Astrocyte of the cerebellum (primary cell): ENCODE data around the gene ACAP1.
"Not testable (repeated sequence)": the region's sequence is repeated elsewhere in the genome, so short reads cannot be mapped to it uniquely, and the experiment has no call there.

Experiments used
- DNase-seq: peaks from one replicate; pipeline ENCODE4 v3.0.0-alpha.2; 2011; ENCODE audit warnings: low read depth
- H3K4me3 ChIP-seq: 2 replicates; pipeline ENCODE4 v1.5.1; 2011; ENCODE audit warnings: mild to moderate bottlenecking, low read depth, low read length, moderate library complexity
- in situ Hi-C: cut with HindIII; loops from 2 replicates; pipeline ENCODE4 v1.10.0; 2017; ENCODE audit warnings: low sequenced_read_pairs
- TF ChIP-seq, protein P1 (sequence below): IDR thresholded peaks from 2 replicates; pipeline ENCODE4 v1.5.1; 2012; ENCODE audit warnings: low read length, low read depth, moderate library complexity, mild to moderate bottlenecking; ENCODE audit errors: missing control alignments

ACAP1 gene

GRCh38 chr17:7334938-7335538, 1.3 kb upstream of the ACAP1 start:
- no peak overlapping the region for H3K4me3 ChIP-seq
- in situ Hi-C loops, result no loop called here
- DNase-seq, result no peak

GRCh38 chr17:7335765-7336164, 564 bp upstream of the ACAP1 start:
- in situ Hi-C loops, H3K4me3 ChIP-seq: not testable (repeated sequence)

More at GRCh38 chr17:7334938-7335538, 1.3 kb upstream of the ACAP1 start:
- TF ChIP-seq, protein P1, sequence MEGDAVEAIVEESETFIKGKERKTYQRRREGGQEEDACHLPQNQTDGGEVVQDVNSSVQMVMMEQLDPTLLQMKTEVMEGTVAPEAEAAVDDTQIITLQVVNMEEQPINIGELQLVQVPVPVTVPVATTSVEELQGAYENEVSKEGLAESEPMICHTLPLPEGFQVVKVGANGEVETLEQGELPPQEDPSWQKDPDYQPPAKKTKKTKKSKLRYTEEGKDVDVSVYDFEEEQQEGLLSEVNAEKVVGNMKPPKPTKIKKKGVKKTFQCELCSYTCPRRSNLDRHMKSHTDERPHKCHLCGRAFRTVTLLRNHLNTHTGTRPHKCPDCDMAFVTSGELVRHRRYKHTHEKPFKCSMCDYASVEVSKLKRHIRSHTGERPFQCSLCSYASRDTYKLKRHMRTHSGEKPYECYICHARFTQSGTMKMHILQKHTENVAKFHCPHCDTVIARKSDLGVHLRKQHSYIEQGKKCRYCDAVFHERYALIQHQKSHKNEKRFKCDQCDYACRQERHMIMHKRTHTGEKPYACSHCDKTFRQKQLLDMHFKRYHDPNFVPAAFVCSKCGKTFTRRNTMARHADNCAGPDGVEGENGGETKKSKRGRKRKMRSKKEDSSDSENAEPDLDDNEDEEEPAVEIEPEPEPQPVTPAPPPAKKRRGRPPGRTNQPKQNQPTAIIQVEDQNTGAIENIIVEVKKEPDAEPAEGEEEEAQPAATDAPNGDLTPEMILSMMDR, result no peak

DNA sequence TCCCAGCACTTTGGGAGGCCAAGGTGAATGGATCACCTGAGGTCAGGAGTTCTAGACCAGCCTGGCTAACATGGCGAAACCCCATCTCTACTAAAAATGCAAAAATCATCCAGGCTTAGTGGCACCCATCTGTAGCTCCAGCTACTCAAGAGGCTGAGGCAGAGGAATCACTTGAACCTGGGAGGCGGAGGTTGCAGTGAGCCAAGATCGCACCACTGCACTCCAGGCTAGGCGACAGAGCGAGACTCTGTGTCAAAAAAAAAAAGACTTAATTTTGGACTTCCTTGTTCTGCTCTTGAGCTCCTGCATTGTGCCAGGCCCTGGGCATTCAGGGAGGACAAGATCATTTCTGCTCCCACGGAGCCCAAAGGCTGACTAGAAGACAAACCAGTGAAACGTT, 1.3 kb downstream of the ACAP1 start:
- H3K4me3 ChIP-seq, DNase-seq, in situ Hi-C loops: not testable (repeated sequence)

More at GRCh38 chr17:7335765-7336164, 564 bp upstream of the ACAP1 start:
- not testable (repeated sequence) for DNase-seq

DNA sequence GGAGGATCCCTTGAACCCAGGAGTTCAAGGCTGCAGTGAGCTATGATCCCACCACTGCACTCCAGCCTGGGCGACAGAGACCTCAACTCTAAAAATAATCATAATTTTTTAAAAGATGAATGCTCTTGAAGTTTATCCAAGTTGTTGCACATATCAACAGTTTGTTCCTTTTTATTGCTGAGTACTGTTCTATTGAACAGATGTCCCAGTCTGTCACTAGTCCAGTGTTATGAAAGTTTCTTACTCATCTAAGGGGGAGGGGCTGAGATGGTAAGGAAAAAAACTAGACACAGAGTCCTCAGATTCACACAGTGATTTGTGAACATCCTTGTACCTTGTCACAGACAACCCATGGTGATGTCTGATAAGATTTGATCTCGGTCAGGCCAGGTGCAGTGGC, 3.9 kb downstream of the ACAP1 start:
- no peak for DNase-seq
- no peak overlapping the region for H3K4me3 ChIP-seq
- in situ Hi-C loops, result no loop called here
- TF ChIP-seq, protein P1, result no peak

DNA sequence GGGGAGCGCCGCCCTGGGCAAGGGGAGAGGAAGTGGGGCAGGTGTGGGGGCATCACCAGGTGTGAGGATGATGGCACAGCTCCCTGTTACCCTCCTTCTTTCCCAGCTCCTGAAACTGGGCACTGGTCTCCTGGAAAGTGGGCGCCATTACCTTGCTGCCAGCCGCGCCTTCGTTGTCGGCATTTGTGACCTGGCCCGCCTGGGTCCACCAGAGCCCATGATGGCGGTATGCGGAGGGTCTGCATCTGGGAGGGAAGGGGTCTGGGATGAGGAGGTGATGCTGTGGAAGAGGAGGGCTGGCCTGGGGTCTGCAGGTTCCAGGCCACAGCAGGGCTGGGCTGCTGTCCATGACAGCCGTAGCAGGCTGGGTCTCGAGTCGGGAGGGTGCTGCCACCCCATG, 5.5 kb downstream of the ACAP1 start:
- no peak for DNase-seq
- H3K4me3 ChIP-seq, result no peak overlapping the region
- in situ Hi-C loops, result no loop called here
- TF ChIP-seq, protein P1, result no peak

DNA sequence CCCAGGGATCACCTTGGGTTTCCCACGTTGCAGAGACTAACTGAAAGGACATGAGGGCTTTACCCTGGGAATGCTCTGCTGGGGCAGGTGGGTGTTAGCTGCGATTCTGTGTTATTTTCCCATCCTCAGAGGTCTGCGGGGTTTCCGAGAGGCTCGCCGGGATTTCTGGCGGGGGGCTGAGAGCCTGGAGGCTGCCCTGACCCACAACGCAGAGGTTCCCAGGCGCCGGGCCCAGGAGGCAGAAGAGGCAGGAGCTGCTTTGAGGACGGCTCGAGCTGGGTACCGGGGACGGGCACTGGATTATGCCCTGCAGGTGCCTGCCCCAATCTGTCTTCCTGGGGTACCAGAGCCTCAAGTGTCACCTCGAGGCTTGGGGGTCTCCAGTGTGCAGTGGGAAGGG, 6.9 kb downstream of the ACAP1 start:
- in situ Hi-C loops, result no loop called here
- H3K4me3 ChIP-seq, result no peak overlapping the region
- TF ChIP-seq, protein P1, result no peak
- DNase-seq, result no peak

- TF ChIP-seq, protein P1, result no peak
- in situ Hi-C loops, result no loop called here
- no peak for DNase-seq
- no peak overlapping the region for H3K4me3 ChIP-seq
Observed at GRCh38 chr17:7346761-7347614, 10.7 kb downstream of the ACAP1 start.
